Smooth muscle cell (in vitro differentiated cells): Measurements from ENCODE around the gene CDC42BPA. TPM values are rescaled to one million over a fixed set of nuclear protein-coding genes. Genes with fewer than 3 reads are reported as not detected.

ENCODE experiments used
- DNase-seq: peaks from one replicate; lab custom pipeline; 2025; ENCODE audit not compliant: unreplicated experiment; lab: John Stamatoyannopoulos, UW
- H2AFZ ChIP-seq: fragments of 200-600 bp; sonication (generic); 2 replicates; pipeline ENCODE4 v1.6.0; 2016; ENCODE audit warnings: antibody characterized with exemption, low read depth, mild to moderate bottlenecking
- H3F3A ChIP-seq: fragments of 200-600 bp; sonication (generic); 2 replicates; pipeline ENCODE4 v1.6.0; 2017; ENCODE audit warnings: antibody characterized with exemption, low read depth
- H3K27ac ChIP-seq: fragments of 200-600 bp; sonication (generic); 2 replicates; pipeline ENCODE4 v1.5.1; 2016; ENCODE audit warnings: low read depth, mild to moderate bottlenecking
- H3K27me3 ChIP-seq: fragments of 200-600 bp; sonication (generic); 2 replicates; pipeline ENCODE4 v1.6.1; 2016; ENCODE audit warnings: low read depth, mild to moderate bottlenecking
- H3K36me3 ChIP-seq: fragments of 200-600 bp; sonication (generic); 2 replicates; pipeline ENCODE4 v1.5.1; 2016; ENCODE audit warnings: low read depth
- H3K4me1 ChIP-seq: fragments of 200-600 bp; sonication (generic); 2 replicates; pipeline ENCODE4 v1.5.1; 2016; ENCODE audit warnings: low read depth
- H3K4me2 ChIP-seq: fragments of 200-600 bp; sonication (generic); 2 replicates; pipeline ENCODE4 v1.6.0; 2016; ENCODE audit warnings: mild to moderate bottlenecking
- H3K4me3 ChIP-seq: fragments of 200-600 bp; sonication (generic); 2 replicates; pipeline ENCODE4 v1.5.1; 2016; ENCODE audit warnings: mild to moderate bottlenecking
- H3K79me2 ChIP-seq: fragments of 200-600 bp; sonication (generic); 2 replicates; pipeline ENCODE4 v1.6.0; 2016; ENCODE audit warnings: low read depth, mild to moderate bottlenecking
- H3K9ac ChIP-seq: fragments of 200-600 bp; sonication (generic); 2 replicates; pipeline ENCODE4 v1.6.0; 2016; ENCODE audit warnings: low read depth
- H3K9me3 ChIP-seq: fragments of 200-600 bp; sonication (generic); replicated peaks from 2 replicates; pipeline ENCODE4 v1.5.1; 2016; ENCODE audit warnings: low read depth
- H4K20me1 ChIP-seq: fragments of 200-600 bp; sonication (generic); 2 replicates; pipeline ENCODE4 v1.6.0; 2016; ENCODE audit warnings: low read depth
- CTCF ChIP-seq: fragments of 200-600 bp; sonication (generic); IDR thresholded peaks from 2 replicates; pipeline ENCODE4 v1.5.1; 2017; ENCODE audit warnings: borderline replicate concordance, mild to moderate bottlenecking, antibody characterized with exemption; ENCODE audit not compliant: insufficient read depth, poor library complexity, severe bottlenecking
- WGBS: methylation state at CpG from one replicate; pipeline ENCODE4 v1.1.7; 2016; ENCODE audit warnings: low lambda C conversion rate; 5-methylcytosine and 5-hydroxymethylcytosine counted together
- polyA plus RNA-seq: library from polyadenylated mRNA; unstranded; fragments of >200 nt; fragmentation: Nextera tagmentation; extraction: Ambion mirVana; gene quantifications from 2 replicates; pipeline ENCODE4 v1.2.1, GENCODE V29; 2016
- total RNA-seq: library from RNA; depleted of rRNA; stranded (reverse); fragments of >200 nt; gene quantifications from 2 replicates; pipeline ENCODE4 v1.2.3, GENCODE V29; 2014

Gene CDC42BPA
- total and polyA plus RNA-seq, 2 experiments from 2014 or later: 14.8 to 34.9 TPM

GRCh38 chr1:227082999-227083746 lies 235.1 kb downstream of the CDC42BPA start:
- TF ChIP-seq CTCF: no peak
- Histone ChIP-seq H3K27me3 (no peaks in the 10 kb centered on the region), H3K4me3 (no peak overlapping the region), H3K4me1 (no peaks in the 10 kb centered on the region), H3K9ac (no peak overlapping the region), H3F3A (no peaks in the 10 kb centered on the region), H3K79me2 (no peaks in the 10 kb centered on the region), H3K27ac (no peak overlapping the region), H2AFZ (no peak overlapping the region), H3K9me3 (peaks cover 5% of the 10 kb centered on the region), H3K36me3 (peaks cover 34% of the 10 kb centered on the region), H4K20me1 (no peaks in the 10 kb centered on the region), H3K4me2 (no peak overlapping the region)
- no peak for DNase-seq
- 85% methylated on average over 4 of the region's 4 CpGs for WGBS

GRCh38 chr1:227077783-227078182 lies 240.5 kb downstream of the CDC42BPA start:
- H3K4me2 ChIP-seq: no peak overlapping the region
- no peak for DNase-seq
- no peaks in the 10 kb centered on the region for H3K79me2 ChIP-seq
- H3K9me3 ChIP-seq: no peaks in the 10 kb centered on the region
- H4K20me1 ChIP-seq: no peaks in the 10 kb centered on the region
- H3K9ac ChIP-seq: no peak overlapping the region
- H3K27ac ChIP-seq: no peak overlapping the region
- no peaks in the 10 kb centered on the region for H3K27me3 ChIP-seq
- H3F3A ChIP-seq: no peaks in the 10 kb centered on the region
- peaks cover 14% of the 10 kb centered on the region for H3K36me3 ChIP-seq
- H2AFZ ChIP-seq: no peak overlapping the region
- H3K4me3 ChIP-seq: no peak overlapping the region
- no peak for TF ChIP-seq CTCF
- no peaks in the 10 kb centered on the region for H3K4me1 ChIP-seq

- Histone ChIP-seq H3K79me2 (no peaks in the 10 kb centered on the region), H3K27ac (peak overlapping the region; percentile 21), H3K4me2 (no peak overlapping the region), H2AFZ (no peak overlapping the region), H3F3A (no peaks in the 10 kb centered on the region), H3K4me1 (no peaks in the 10 kb centered on the region), H3K36me3 (peaks cover 6% of the 10 kb centered on the region), H4K20me1 (no peaks in the 10 kb centered on the region), H3K9ac (no peak overlapping the region), H3K9me3 (no peaks in the 10 kb centered on the region), H3K27me3 (no peaks in the 10 kb centered on the region), H3K4me3 (no peak overlapping the region)
- DNase-seq: no peak
- 98% methylated on average over 4 of the region's 4 CpGs for WGBS
- no peak for TF ChIP-seq CTCF
Observed at GRCh38 chr1:227073786-227074185, 244.5 kb downstream of the CDC42BPA start.

- Histone ChIP-seq H3K4me1 (no peaks in the 10 kb centered on the region), H3K4me2 (no peak overlapping the region)
- WGBS: 66% methylated on average over 2 of the region's 2 CpGs
Observed at GRCh38 chr1:227072991-227073390, 245.3 kb downstream of the CDC42BPA start.

More at GRCh38 chr1:227072991-227073390, 245.3 kb downstream of the CDC42BPA start:
- Histone ChIP-seq H4K20me1 (no peaks in the 10 kb centered on the region), H2AFZ (no peak overlapping the region), H3K27ac (peak overlapping the region; percentile 21), H3K36me3 (no peaks in the 10 kb centered on the region), H3K4me3 (no peak overlapping the region), H3K9me3 (no peaks in the 10 kb centered on the region), H3K9ac (no peak overlapping the region), H3K79me2 (no peaks in the 10 kb centered on the region), H3F3A (no peaks in the 10 kb centered on the region), H3K27me3 (no peaks in the 10 kb centered on the region)
- DNase-seq: no peak
- TF ChIP-seq CTCF: no peak
